ENCODE measurements around the gene C4B. TPM values are rescaled to one million over a fixed set of nuclear protein-coding genes. Genes with fewer than 3 reads are reported as not detected.
"Not testable (repeated sequence)": the region's sequence is repeated elsewhere in the genome, so short reads cannot be mapped to it uniquely, and the experiment has no call there.

The C4B gene
- total RNA-seq, 1 donor from 2014 or later = 10.3 TPM

- no peak for TF ChIP-seq CTCF (IDR thresholded peaks at IDR 0.05)
- Mint-ChIP-seq H3K4me3 (ENCODE audit: unreplicated experiment) (no peak overlapping the region), H3K9me3 (ENCODE audit: low read depth) (no peaks in the 10 kb centered on the region), H3K4me1 (ENCODE audit: low read depth) (peaks cover 17% of the 10 kb centered on the region), H3K27ac (ENCODE audit: unreplicated experiment) (no peak overlapping the region), H3K36me3 (ENCODE audit: low read depth) (peaks cover 3% of the 10 kb centered on the region), H3K27me3 (ENCODE audit: low read depth) (peaks cover 24% of the 10 kb centered on the region)
- no peak for DNase-seq (ENCODE audit: low spot score)
These were observed 36.0 kb downstream of the C4B start for GRCh38 chr6:32050562-32050961.

- H3K4me1 Mint-ChIP-seq (ENCODE audit: low read depth); DNase-seq (ENCODE audit: low spot score); H3K36me3 Mint-ChIP-seq (ENCODE audit: low read depth); H3K9me3 Mint-ChIP-seq (ENCODE audit: low read depth); H3K4me3 Mint-ChIP-seq (ENCODE audit: unreplicated experiment); H3K27ac Mint-ChIP-seq (ENCODE audit: unreplicated experiment): not testable (repeated sequence)
- H3K27me3 Mint-ChIP-seq (ENCODE audit: low read depth) = peaks cover 31% of the 10 kb centered on the region
These were observed 38.0 kb downstream of the C4B start for GRCh38 chr6:32052626-32053025.

GRCh38 chr6:32053314-32053713, 38.7 kb downstream of the C4B start:
- H3K27me3 Mint-ChIP-seq (ENCODE audit: low read depth) = peaks cover 32% of the 10 kb centered on the region

GRCh38 chr6:32055756-32056155, 41.2 kb downstream of the C4B start:
- H3K4me3 Mint-ChIP-seq (ENCODE audit: unreplicated experiment); H3K36me3 Mint-ChIP-seq (ENCODE audit: low read depth); H3K9me3 Mint-ChIP-seq (ENCODE audit: low read depth); DNase-seq (ENCODE audit: low spot score); H3K27ac Mint-ChIP-seq (ENCODE audit: unreplicated experiment); H3K4me1 Mint-ChIP-seq (ENCODE audit: low read depth): not testable (repeated sequence)
- H3K27me3 Mint-ChIP-seq (ENCODE audit: low read depth) = peaks cover 31% of the 10 kb centered on the region

More at GRCh38 chr6:32053314-32053713, 38.7 kb downstream of the C4B start:
- not testable (repeated sequence) for H3K4me3 Mint-ChIP-seq (ENCODE audit: unreplicated experiment); H3K36me3 Mint-ChIP-seq (ENCODE audit: low read depth); H3K4me1 Mint-ChIP-seq (ENCODE audit: low read depth); H3K9me3 Mint-ChIP-seq (ENCODE audit: low read depth); H3K27ac Mint-ChIP-seq (ENCODE audit: unreplicated experiment); DNase-seq (ENCODE audit: low spot score)

- no peak for DNase-seq (ENCODE audit: low spot score)
- Mint-ChIP-seq H3K4me3 (ENCODE audit: unreplicated experiment) (no peak overlapping the region), H3K36me3 (ENCODE audit: low read depth) (peaks cover 5% of the 10 kb centered on the region), H3K4me1 (ENCODE audit: low read depth) (no peaks in the 10 kb centered on the region), H3K27me3 (ENCODE audit: low read depth) (peaks cover 29% of the 10 kb centered on the region), H3K27ac (ENCODE audit: unreplicated experiment) (no peak overlapping the region), H3K9me3 (ENCODE audit: low read depth) (no peaks in the 10 kb centered on the region)
- no peak for TF ChIP-seq CTCF (IDR thresholded peaks at IDR 0.05)
These were observed 41.7 kb downstream of the C4B start for GRCh38 chr6:32056254-32056653.

- H3K36me3 Mint-ChIP-seq (ENCODE audit: low read depth) = peaks cover 5% of the 10 kb centered on the region
- H3K27ac Mint-ChIP-seq (ENCODE audit: unreplicated experiment) = no peak overlapping the region
- TF ChIP-seq CTCF (IDR thresholded peaks at IDR 0.05) = no peak
- H3K9me3 Mint-ChIP-seq (ENCODE audit: low read depth) = no peaks in the 10 kb centered on the region
- H3K27me3 Mint-ChIP-seq (ENCODE audit: low read depth) = peaks cover 28% of the 10 kb centered on the region
- no peak overlapping the region for H3K4me3 Mint-ChIP-seq (ENCODE audit: unreplicated experiment)
- no peak for DNase-seq (ENCODE audit: low spot score)
- no peaks in the 10 kb centered on the region for H3K4me1 Mint-ChIP-seq (ENCODE audit: low read depth)
These were observed 43.4 kb downstream of the C4B start for GRCh38 chr6:32057966-32058365.

GRCh38 chr6:32058511-32058963, 43.9 kb downstream of the C4B start:
- Mint-ChIP-seq H3K4me3 (ENCODE audit: unreplicated experiment) (no peak overlapping the region), H3K9me3 (ENCODE audit: low read depth) (no peaks in the 10 kb centered on the region), H3K4me1 (ENCODE audit: low read depth) (no peaks in the 10 kb centered on the region), H3K36me3 (ENCODE audit: low read depth) (peaks cover 5% of the 10 kb centered on the region), H3K27ac (ENCODE audit: unreplicated experiment) (no peak overlapping the region), H3K27me3 (ENCODE audit: low read depth) (peaks cover 28% of the 10 kb centered on the region)
- no peak for TF ChIP-seq CTCF (IDR thresholded peaks at IDR 0.05)
- no peak for DNase-seq (ENCODE audit: low spot score)

Measured in chondrocyte (in vitro differentiated cells).